Activated CD8-positive, alpha-beta T cell treated with anti-CD3 and anti-CD28 coated beads for 36 hours (primary cell): ENCODE measurements around the gene MANF. TPM values are rescaled to one million over a fixed set of nuclear protein-coding genes. Genes with fewer than 3 reads are reported as not detected.

Source experiments
- ATAC-seq: fragments of 200-7000 bp; cut with Tn5 transposase; one replicate; pipeline ENCODE4 v1.10.0; 2021; ENCODE audit warnings: mild to moderate bottlenecking, moderate library complexity
- CTCF ChIA-PET: fragments of 350-600 bp; sonication (Branson Sonifier 250); formaldehyde crosslinking; loops from one replicate; lab custom pipeline; 2021; ENCODE audit warnings: antibody characterized with exemption; lab: Charles Lee
- POLR2A ChIA-PET: fragments of 350-600 bp; sonication (Branson Sonifier 250); formaldehyde crosslinking; loops from one replicate; lab custom pipeline; 2021; ENCODE audit warnings: antibody characterized with exemption; lab: Charles Lee
- DNase-seq: peaks from one replicate; pipeline ENCODE4 v3.0.0-alpha.2; 2020
- H3K27ac Mint-ChIP-seq: one replicate; pipeline ENCODE4 v1.8.0; 2021; ENCODE audit warnings: mild to moderate bottlenecking, mixed read lengths
- H3K27me3 Mint-ChIP-seq: one replicate; pipeline ENCODE4 v1.8.0; 2021; ENCODE audit warnings: mixed read lengths
- H3K36me3 Mint-ChIP-seq: one replicate; pipeline ENCODE4 v1.8.0; 2021; ENCODE audit warnings: low read depth, mixed read lengths
- H3K4me1 Mint-ChIP-seq: one replicate; pipeline ENCODE4 v1.8.0; 2021; ENCODE audit warnings: low read depth, mixed read lengths
- H3K4me3 Mint-ChIP-seq: one replicate; pipeline ENCODE4 v1.8.0; 2021; ENCODE audit warnings: mild to moderate bottlenecking, moderate library complexity, mixed read lengths
- H3K9me3 Mint-ChIP-seq: one replicate; pipeline ENCODE4 v1.8.0; 2021; ENCODE audit warnings: mixed read lengths
- intact Hi-C: fragments of 100-400 bp; cut with micrococcal nuclease; formaldehyde crosslinking; loops from one replicate; pipeline ENCODE4 v1.10.0; 2022
- total RNA-seq, 2 experiments: library from RNA; stranded (reverse); gene quantifications; one replicate each; pipeline ENCODE4 v1.2.3, GENCODE V29; 2021
- TF ChIP-seq, protein P1 (sequence below): fragments of 200-600 bp; IDR thresholded peaks from one replicate; pipeline ENCODE4 v1.8.0; 2022; ENCODE audit warnings: antibody characterized with exemption, mild to moderate bottlenecking

MANF gene
- total RNA-seq, 2 experiments from 2014 or later: 107 to 109 TPM

DNA sequence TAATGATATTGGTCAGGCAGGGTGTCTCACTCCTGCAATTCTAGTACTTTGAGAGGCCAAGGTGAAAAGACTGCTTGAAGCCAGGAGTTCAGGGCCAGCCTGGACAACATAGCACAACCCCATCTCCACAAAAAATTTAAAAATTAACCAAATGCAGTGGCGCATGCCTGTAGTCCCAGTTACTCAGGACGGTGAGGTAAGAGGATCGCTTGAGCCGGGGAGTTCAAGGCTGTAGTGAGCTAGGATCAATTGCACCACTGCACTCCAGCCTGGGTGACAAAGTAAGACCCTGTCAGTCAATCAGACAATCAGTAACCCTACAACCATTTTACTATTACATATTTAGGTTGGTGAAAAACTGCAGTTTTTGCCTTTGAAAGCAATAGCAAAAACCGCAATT is 49.0 kb downstream of the MANF start:
- Mint-ChIP-seq H3K36me3 (peaks cover 33% of the 10 kb centered on the region), H3K4me3 (no peak overlapping the region), H3K27me3 (no peaks in the 10 kb centered on the region), H3K9me3 (no peaks in the 10 kb centered on the region), H3K27ac (no peak overlapping the region), H3K4me1 (peaks cover 8% of the 10 kb centered on the region)
- intact Hi-C loops: no loop called here
- POLR2A ChIA-PET: interaction anchor here (1.0 to 1.3 kb wide), 2 partner anchors 9 to 42 kb away, joined by 3 read pairs; no protein-coding TSS in a partner anchor
- TF ChIP-seq, protein P1, sequence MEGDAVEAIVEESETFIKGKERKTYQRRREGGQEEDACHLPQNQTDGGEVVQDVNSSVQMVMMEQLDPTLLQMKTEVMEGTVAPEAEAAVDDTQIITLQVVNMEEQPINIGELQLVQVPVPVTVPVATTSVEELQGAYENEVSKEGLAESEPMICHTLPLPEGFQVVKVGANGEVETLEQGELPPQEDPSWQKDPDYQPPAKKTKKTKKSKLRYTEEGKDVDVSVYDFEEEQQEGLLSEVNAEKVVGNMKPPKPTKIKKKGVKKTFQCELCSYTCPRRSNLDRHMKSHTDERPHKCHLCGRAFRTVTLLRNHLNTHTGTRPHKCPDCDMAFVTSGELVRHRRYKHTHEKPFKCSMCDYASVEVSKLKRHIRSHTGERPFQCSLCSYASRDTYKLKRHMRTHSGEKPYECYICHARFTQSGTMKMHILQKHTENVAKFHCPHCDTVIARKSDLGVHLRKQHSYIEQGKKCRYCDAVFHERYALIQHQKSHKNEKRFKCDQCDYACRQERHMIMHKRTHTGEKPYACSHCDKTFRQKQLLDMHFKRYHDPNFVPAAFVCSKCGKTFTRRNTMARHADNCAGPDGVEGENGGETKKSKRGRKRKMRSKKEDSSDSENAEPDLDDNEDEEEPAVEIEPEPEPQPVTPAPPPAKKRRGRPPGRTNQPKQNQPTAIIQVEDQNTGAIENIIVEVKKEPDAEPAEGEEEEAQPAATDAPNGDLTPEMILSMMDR: no peak
- CTCF ChIA-PET: interaction anchor here (0.6 to 4.3 kb wide), 28 partner anchors 9 to 701 kb away, joined by 3 to 29 read pairs (median 4); partner anchors contain the start of gene RBM15B
- ATAC-seq (no peak), DNase-seq (no peak)

GRCh38 chr3:51434746-51435327 is 49.7 kb downstream of the MANF start:
- H3K27me3 Mint-ChIP-seq: no peaks in the 10 kb centered on the region
- peak; percentile 62 for DNase-seq
- intact Hi-C loops: no loop called here

GRCh38 chr3:51436998-51437639 is 52.0 kb downstream of the MANF start:
- H3K27ac Mint-ChIP-seq: no peak overlapping the region

More at GRCh38 chr3:51434746-51435327, 49.7 kb downstream of the MANF start:
- ATAC-seq: peak; percentile 92
- Mint-ChIP-seq H3K36me3 (peaks cover 29% of the 10 kb centered on the region), H3K27ac (no peak overlapping the region), H3K4me1 (peaks cover 8% of the 10 kb centered on the region), H3K9me3 (no peaks in the 10 kb centered on the region), H3K4me3 (no peak overlapping the region)
- ChIA-PET CTCF (interaction anchor here (0.7 to 4.3 kb wide), 29 partner anchors 10 to 702 kb away, joined by 3 to 29 read pairs (median 4); partner anchors contain the start of gene RBM15B), POLR2A (interaction anchor here (1.0 to 1.3 kb wide), 2 partner anchors 10 to 43 kb away, joined by 3 read pairs; no protein-coding TSS in a partner anchor)
- TF ChIP-seq, protein P1: peak; percentile 67

More at GRCh38 chr3:51436998-51437639, 52.0 kb downstream of the MANF start:
- ChIA-PET POLR2A (no interaction called here), CTCF (no interaction called here)
- ATAC-seq (no peak), DNase-seq (no peak)
- intact Hi-C loops: no loop called here
- Mint-ChIP-seq H3K27me3 (no peaks in the 10 kb centered on the region), H3K9me3 (no peaks in the 10 kb centered on the region), H3K4me3 (no peak overlapping the region), H3K4me1 (peaks cover 10% of the 10 kb centered on the region), H3K36me3 (peaks cover 28% of the 10 kb centered on the region)
- TF ChIP-seq, protein P1: no peak

Other genes with a start within 250 kb of the MANF start
- 10 to 100 TPM; 20.8 to 20.9 TPM for gene RBM15B, start 6.0 kb downstream of the MANF start, total RNA-seq
- gene DCAF1, start 114.7 kb downstream of the MANF start, total RNA-seq: 10 to 100 TPM; 39.5 to 39.9 TPM
- gene RAD54L2, start 153.4 kb downstream of the MANF start, total RNA-seq: 10 to 100 TPM; 24.1 to 24.6 TPM